HUES64 (cell line): ENCODE results near the gene EHD3.

Experiments used
- H3K27ac ChIP-seq: 2 replicates; pipeline ENCODE4 v1.7.0; 2013; ENCODE audit warnings: low read depth, low read length, inconsistent platforms
- H3K27me3 ChIP-seq: 2 replicates; pipeline ENCODE4 v1.6.1; 2013; ENCODE audit warnings: mild to moderate bottlenecking, low read length; ENCODE audit not compliant: insufficient read depth
- H3K36me3 ChIP-seq: 2 replicates; pipeline ENCODE4 v1.6.1; 2013; ENCODE audit warnings: mild to moderate bottlenecking, low read length; ENCODE audit not compliant: insufficient read depth
- H3K4me1 ChIP-seq: 2 replicates; pipeline ENCODE4 v1.6.1; 2013; ENCODE audit warnings: mild to moderate bottlenecking, low read length, moderate library complexity; ENCODE audit not compliant: insufficient read depth
- H3K4me3 ChIP-seq: 2 replicates; pipeline ENCODE4 v1.5.1; 2013; ENCODE audit warnings: mild to moderate bottlenecking, low read length, moderate library complexity
- H3K9ac ChIP-seq: 2 replicates; pipeline ENCODE4 v1.6.1; 2013; ENCODE audit warnings: mild to moderate bottlenecking, low read depth, low read length
- H3K9me3 ChIP-seq: 2 replicates; pipeline ENCODE4 v1.6.1; 2013; ENCODE audit warnings: low read depth, low read length; ENCODE audit not compliant: insufficient read depth
- WGBS: fragments of 150-250, 120-280 bp; methylation state at CpG from one replicate; pipeline ENCODE4 v1.1.7; 2013; ENCODE audit warnings: missing lambda C conversion rate; 5-methylcytosine and 5-hydroxymethylcytosine counted together

EHD3 gene

GRCh38 chr2:31212659-31213600, 21.0 kb upstream of the EHD3 start:
- no peaks in the 10 kb centered on the region for H3K36me3 ChIP-seq
- 77% methylated on average over 9 of the region's 9 CpGs for WGBS

GRCh38 chr2:31213601-31214443, 20.1 kb upstream of the EHD3 start:
- Histone ChIP-seq H3K9ac (no peak overlapping the region), H3K4me1 (peaks cover 5% of the 10 kb centered on the region; the same call in 1 of the 2 replicates), H3K9me3 (no peaks in the 10 kb centered on the region), H3K27me3 (no peaks in the 10 kb centered on the region), H3K4me3 (no peak overlapping the region), H3K36me3 (no peaks in the 10 kb centered on the region), H3K27ac (no peak overlapping the region)
- WGBS, result 59% methylated on average over 3 of the region's 4 CpGs

More at GRCh38 chr2:31212659-31213600, 21.0 kb upstream of the EHD3 start:
- Histone ChIP-seq H3K27ac (no peak overlapping the region), H3K9me3 (no peaks in the 10 kb centered on the region), H3K4me3 (no peak overlapping the region), H3K9ac (no peak overlapping the region), H3K4me1 (peaks cover 9% of the 10 kb centered on the region; the same call in 1 of the 2 replicates), H3K27me3 (no peaks in the 10 kb centered on the region)

- Histone ChIP-seq H3K27me3 (no peaks in the 10 kb centered on the region; the same call in 1 of the 2 replicates), H3K9me3 (no peaks in the 10 kb centered on the region), H3K9ac (no peak overlapping the region), H3K27ac (no peak overlapping the region), H3K4me3 (no peak overlapping the region), H3K4me1 (peaks cover 5% of the 10 kb centered on the region; the same call in 1 of the 2 replicates), H3K36me3 (no peaks in the 10 kb centered on the region)
- 95% methylated on average over 8 of the region's 8 CpGs for WGBS
Observed at GRCh38 chr2:31214444-31214915, 19.5 kb upstream of the EHD3 start.

- no peak overlapping the region for H3K27ac ChIP-seq
- no peak overlapping the region for H3K9ac ChIP-seq
- H3K4me3 ChIP-seq, result no peak overlapping the region
- 90% methylated on average over 5 of the region's 5 CpGs for WGBS
- H3K27me3 ChIP-seq, result no peaks in the 10 kb centered on the region; the same call in 1 of the 2 replicates
- no peaks in the 10 kb centered on the region for H3K9me3 ChIP-seq
- no peaks in the 10 kb centered on the region for H3K36me3 ChIP-seq
- H3K4me1 ChIP-seq, result peaks cover 5% of the 10 kb centered on the region; the same call in 1 of the 2 replicates
Observed at GRCh38 chr2:31216734-31217133, 17.2 kb upstream of the EHD3 start.

- Histone ChIP-seq H3K9me3 (no peaks in the 10 kb centered on the region), H3K4me3 (no peak within 1 kb of the TSS), H3K27me3 (no peaks in the 10 kb centered on the region; the same call in 1 of the 2 replicates), H3K36me3 (no peaks in the 10 kb centered on the region), H3K4me1 (peaks cover 5% of the 10 kb centered on the region; the same call in 1 of the 2 replicates), H3K9ac (no peak within 1 kb of the TSS), H3K27ac (no peak within 1 kb of the TSS)
- WGBS, result 80% methylated on average over 6 of the region's 6 CpGs
Observed at GRCh38 chr2:31217465-31218200, 16.3 kb upstream of the EHD3 start, which contains the start of gene CAPN14. Gene CAPN14, minus strand, starts transcription at chr2:31217515. Its CDS starts 12,068 bp downstream, at chr2:31205447.

GRCh38 chr2:31219131-31219969, 14.6 kb upstream of the EHD3 start:
- no peaks in the 10 kb centered on the region for H3K4me1 ChIP-seq
- 93% methylated on average over 11 of the region's 11 CpGs for WGBS
- no peaks in the 10 kb centered on the region for H3K36me3 ChIP-seq
- H3K4me3 ChIP-seq, result no peak overlapping the region
- no peak overlapping the region for H3K9ac ChIP-seq
- no peaks in the 10 kb centered on the region; the same call in 1 of the 2 replicates for H3K27me3 ChIP-seq
- no peaks in the 10 kb centered on the region for H3K9me3 ChIP-seq
- H3K27ac ChIP-seq, result no peak overlapping the region

- WGBS, result 87% methylated on average over 6 of the region's 6 CpGs
- Histone ChIP-seq H3K27ac (no peak overlapping the region), H3K27me3 (no peaks in the 10 kb centered on the region; the same call in 1 of the 2 replicates)
Observed at GRCh38 chr2:31221544-31221943, 12.4 kb upstream of the EHD3 start.

GRCh38 chr2:31222071-31222470, 11.9 kb upstream of the EHD3 start:
- no peak overlapping the region for H3K4me3 ChIP-seq
- no peak overlapping the region for H3K9ac ChIP-seq
- H3K36me3 ChIP-seq, result no peaks in the 10 kb centered on the region
- no peaks in the 10 kb centered on the region for H3K9me3 ChIP-seq
- H3K4me1 ChIP-seq, result no peaks in the 10 kb centered on the region
- H3K27ac ChIP-seq, result no peak overlapping the region
- no peaks in the 10 kb centered on the region; the same call in 1 of the 2 replicates for H3K27me3 ChIP-seq
- WGBS, result 98% methylated on average over 4 of the region's 4 CpGs

More at GRCh38 chr2:31221544-31221943, 12.4 kb upstream of the EHD3 start:
- Histone ChIP-seq H3K4me1 (no peaks in the 10 kb centered on the region), H3K4me3 (no peak overlapping the region), H3K9ac (no peak overlapping the region), H3K36me3 (no peaks in the 10 kb centered on the region), H3K9me3 (no peaks in the 10 kb centered on the region)

GRCh38 chr2:31223026-31223425, 10.9 kb upstream of the EHD3 start:
- WGBS, result 94% methylated on average over 4 of the region's 4 CpGs
- Histone ChIP-seq H3K9me3 (no peaks in the 10 kb centered on the region), H3K27me3 (no peaks in the 10 kb centered on the region; the same call in 1 of the 2 replicates), H3K27ac (no peak overlapping the region), H3K36me3 (no peaks in the 10 kb centered on the region), H3K4me3 (no peak overlapping the region), H3K9ac (no peak overlapping the region), H3K4me1 (no peaks in the 10 kb centered on the region)

GRCh38 chr2:31223749-31224148, 10.2 kb upstream of the EHD3 start:
- no peak overlapping the region for H3K4me3 ChIP-seq
- H3K4me1 ChIP-seq, result no peaks in the 10 kb centered on the region
- H3K9ac ChIP-seq, result no peak overlapping the region
- H3K9me3 ChIP-seq, result no peaks in the 10 kb centered on the region
- H3K27ac ChIP-seq, result no peak overlapping the region
- no peaks in the 10 kb centered on the region for H3K36me3 ChIP-seq
- 92% methylated on average over 7 of the region's 7 CpGs for WGBS
- H3K27me3 ChIP-seq, result no peaks in the 10 kb centered on the region; the same call in 1 of the 2 replicates
